Sigmoid colon (tissue), 4 donors: ENCODE results near the gene ACBD6.

Experiments
- CTCF ChIP-seq, 4 experiments: fragments of 450-650 bp in 3 of 4; fragments of 200-600 bp in 1 of 4; IDR thresholded peaks; one replicate each; pipeline ENCODE4 v1.5.1; 2016 to 2019; ENCODE audit warnings: antibody characterized with exemption in 4 of 4, mild to moderate bottlenecking in 3 of 4, moderate library complexity in 2 of 4
- EP300 ChIP-seq, 4 donors: sonication (generic); formaldehyde crosslinking; IDR thresholded peaks; one replicate each; pipeline ENCODE4 v1.6.1; 2017; ENCODE audit warnings: antibody characterized with exemption in 4 of 4
- POLR2AphosphoS5 ChIP-seq, 4 donors: sonication (generic); formaldehyde crosslinking; IDR thresholded peaks; one replicate each; pipeline ENCODE4 v1.6.1; 2017; ENCODE audit warnings: antibody characterized with exemption in 4 of 4

- TF ChIP-seq EP300 (IDR thresholded peaks at IDR 0.05) (no peak), CTCF (IDR thresholded peaks at IDR 0.05) (no peak), POLR2AphosphoS5 (IDR thresholded peaks at IDR 0.05) (no peak)
Observed at GRCh38 chr1:180545991-180546390, 43.6 kb upstream of the ACBD6 start.
